HG03196 (cell line): ENCODE measurements around the gene CNOT8.
"Not testable (repeated sequence)": the region's sequence is repeated elsewhere in the genome, so short reads cannot be mapped to it uniquely, and the experiment has no call there.

Source experiments
- ATAC-seq: cut with Tn5 transposase; IDR thresholded peaks from one replicate; pipeline ENCODE4 v1.9.1; 2021; ENCODE audit not compliant: unreplicated experiment

The CNOT8 gene

DNA sequence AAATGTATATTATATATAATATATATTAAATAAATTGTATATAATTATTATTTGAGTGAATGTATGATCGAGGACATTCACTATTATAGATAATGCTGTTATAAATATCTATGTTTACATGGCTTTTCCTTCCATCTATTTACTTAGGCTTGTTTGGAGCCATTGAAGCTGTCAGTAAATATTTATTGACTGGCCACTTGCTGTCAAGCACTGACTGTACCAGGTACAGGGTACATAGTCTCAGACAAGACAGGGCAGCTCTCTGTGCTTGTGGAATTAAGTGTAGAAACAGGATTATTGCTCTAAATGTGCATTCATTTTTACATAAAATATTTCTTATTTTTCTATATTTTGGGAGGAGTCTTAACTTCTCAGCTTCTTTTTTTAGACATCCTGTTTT, 24.4 kb upstream of the CNOT8 start:
- no peak for ATAC-seq

DNA sequence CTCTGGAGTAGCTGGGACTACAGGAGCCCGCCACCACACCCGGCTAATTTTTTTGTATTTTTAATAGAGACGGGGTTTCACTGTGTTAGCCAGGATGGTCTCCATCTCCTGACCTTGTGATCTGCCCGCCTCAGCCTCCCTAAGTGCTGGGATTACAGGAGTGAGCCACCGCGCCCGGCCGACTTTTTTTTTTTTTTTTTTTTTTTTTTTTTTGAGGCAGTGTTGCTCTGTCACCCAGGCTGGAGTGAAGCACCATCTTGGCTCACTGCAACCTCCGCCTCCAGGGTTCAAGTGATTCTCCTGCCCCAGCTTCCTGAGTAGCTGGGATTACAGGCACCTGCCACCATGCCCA, 22.8 kb upstream of the CNOT8 start:
- not testable (repeated sequence) for ATAC-seq

DNA sequence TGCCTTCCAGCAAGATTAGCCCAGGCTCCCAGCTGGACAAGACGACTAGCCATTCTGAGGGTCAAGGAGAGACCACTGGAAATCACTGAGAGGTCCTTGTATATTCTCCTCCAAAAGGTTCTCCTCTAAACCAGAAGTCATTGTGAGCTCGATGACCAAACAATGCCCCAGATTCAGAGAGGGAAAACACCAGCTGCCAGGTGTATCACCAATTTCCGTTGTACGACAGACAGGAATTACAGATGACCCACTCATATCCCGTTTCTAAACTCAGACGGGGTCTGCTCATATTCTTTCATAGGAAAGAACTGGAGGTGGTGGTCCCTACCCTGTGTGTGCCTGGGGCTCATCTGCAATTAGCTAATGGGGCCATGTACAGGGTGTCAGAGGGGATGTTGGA, 22.2 kb upstream of the CNOT8 start:
- no peak for ATAC-seq

DNA sequence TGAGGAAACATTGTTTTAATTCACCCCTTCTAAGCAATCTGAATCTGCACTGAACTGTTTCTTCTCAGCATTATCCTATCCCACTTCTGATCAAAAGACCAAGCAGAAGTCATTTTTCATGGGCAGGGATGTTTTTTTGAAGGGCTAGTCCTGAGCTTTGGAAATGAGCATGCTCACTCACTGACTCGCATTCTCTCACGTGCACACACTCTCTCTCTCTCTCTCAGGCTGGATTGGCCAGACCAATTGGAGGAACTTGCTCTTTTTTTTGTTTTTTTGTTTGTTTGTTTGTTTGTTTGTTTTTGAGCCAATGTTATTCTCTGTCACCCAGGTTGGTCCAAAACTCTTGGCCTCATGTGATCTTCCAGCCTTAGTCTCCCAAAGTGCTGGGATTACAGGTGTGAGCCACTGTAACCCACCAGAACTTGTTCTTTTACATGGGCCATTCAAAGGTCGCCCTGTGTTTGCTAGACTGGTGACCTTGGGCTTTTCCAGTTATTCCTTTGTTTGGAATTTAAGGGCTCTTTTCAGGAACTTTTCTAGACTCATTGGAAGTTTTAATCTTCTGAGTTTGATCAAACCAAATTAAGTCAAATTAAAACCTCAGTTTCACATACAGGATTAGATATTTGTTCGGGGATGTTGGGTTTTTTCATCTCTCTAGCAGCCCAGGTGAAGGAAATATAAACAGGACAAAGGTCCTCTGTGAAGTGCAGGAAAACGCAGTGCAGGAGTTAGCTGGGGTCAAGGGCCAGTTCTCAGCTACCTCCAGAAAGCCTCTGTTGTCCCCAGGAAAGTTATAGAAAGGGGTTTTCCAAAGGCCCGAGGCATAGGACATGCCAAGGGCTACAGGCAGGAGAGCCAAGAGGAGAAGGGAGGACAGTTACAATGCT, 21.2 kb upstream of the CNOT8 start:
- no peak for ATAC-seq

DNA sequence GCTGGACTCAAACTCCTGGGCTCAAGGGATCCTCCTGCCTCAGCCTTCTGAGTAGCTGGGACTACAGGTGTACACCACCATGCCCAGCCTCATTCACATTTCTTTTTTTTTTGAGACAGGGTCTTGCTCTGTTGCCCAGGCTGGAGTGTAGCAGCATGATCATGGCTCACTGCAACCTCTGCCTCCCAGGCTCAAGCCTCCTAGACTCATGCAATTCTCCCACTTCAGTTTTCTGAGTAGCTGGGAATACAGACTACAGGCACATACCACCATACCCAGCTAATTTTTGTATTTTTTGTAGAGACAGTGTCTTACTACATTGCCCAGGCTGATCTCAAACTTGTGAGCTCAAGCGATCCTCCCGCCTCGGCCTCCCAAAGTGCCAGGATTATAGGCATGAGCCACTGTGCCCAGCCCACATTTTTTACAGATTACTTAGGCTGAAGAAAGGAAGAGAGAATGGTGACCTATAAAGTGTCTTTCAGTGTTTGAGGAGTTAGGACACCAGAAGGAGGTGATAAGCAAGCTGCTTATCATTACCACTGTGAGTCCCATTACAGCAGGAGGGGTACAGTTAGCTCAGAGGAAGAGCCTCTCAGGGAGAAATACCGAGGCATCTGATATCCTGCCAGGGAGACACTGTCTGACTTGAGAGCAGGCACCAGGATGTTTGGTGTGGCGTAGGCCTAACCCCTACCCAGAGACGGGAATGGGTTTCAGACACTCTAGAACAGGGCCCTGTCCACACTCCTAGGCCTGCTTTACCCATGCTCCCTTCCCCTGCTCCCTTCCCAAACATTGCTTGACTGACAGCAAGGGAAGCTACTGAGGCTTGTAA, 17.8 kb upstream of the CNOT8 start:
- ATAC-seq = no peak

DNA sequence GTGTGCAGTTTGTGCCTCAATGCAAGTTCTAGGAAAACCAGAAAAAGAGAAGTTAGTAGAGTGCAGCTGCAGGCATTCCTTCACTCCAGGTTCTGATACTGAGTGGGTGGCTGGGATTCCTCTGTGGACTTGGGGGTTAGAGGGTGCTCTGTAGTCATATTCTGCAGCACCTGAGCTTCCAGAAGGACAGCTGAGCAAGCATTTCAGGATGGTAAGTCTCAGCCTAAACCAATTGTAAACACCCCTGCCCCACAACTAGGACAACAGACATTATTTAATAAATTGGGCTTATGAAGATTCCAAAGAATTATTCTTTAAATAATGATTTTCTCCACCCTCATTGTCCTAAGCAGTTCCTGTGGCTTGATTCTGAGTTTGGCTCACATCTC, 17.2 kb upstream of the CNOT8 start:
- ATAC-seq = no peak

DNA sequence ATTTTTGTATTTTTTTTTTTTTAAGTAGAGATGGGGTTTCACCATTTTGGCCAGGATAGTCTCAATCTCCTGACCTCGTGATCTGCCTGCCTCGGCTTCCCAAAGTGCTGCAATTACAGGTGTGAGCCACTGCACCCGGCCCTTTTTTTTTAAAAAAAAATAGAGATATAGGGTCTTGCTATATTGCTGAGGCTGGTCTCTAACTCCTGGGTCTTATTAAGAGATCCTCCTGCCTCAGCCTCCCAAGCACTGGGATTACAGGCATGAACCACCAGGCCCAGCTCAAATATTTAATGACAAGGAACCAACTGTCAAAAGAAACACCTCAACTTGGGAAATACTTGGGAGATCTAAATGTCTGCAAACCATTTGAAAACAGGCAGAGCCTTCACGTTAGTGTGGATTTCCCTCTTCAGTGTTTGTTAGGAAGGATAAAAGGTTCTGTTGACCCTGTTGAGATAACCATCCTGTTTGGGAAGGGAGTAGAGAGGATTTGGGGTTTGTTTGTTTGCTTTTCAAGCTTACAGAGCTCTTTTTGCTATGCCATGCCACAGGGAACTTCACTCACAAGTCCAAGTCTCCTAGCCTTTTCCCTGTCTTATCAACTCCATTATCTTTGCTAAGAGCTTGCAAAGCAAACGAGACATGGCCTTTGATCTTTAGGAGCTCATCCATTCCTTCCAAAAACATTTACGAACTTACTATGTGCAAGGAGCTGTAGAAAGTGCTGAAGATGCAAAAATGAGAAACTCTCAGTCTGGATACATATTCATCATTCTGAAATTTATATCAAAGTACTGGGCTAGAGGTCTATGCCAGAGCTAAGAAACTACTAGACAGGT, 15.5 kb upstream of the CNOT8 start:
- no peak for ATAC-seq

DNA sequence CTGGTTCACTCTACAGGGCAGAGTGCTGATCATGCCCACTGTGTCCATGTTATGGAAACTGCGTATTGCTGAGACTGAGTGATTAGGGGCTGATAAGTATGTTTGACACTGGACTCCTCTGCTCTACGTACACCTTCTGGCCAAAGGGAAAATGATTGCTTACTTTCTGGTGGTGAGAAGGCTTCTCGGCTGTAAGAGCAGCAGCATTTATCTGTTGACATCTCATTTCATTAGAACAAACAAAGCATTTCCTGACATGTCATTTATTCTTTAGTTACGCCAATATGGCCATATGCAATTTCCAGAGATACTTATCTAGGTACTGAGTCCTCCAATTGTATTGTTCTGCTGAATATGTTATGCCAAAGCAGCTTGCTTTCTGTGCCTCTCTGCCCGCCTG, 13.6 kb upstream of the CNOT8 start:
- no peak for ATAC-seq

DNA sequence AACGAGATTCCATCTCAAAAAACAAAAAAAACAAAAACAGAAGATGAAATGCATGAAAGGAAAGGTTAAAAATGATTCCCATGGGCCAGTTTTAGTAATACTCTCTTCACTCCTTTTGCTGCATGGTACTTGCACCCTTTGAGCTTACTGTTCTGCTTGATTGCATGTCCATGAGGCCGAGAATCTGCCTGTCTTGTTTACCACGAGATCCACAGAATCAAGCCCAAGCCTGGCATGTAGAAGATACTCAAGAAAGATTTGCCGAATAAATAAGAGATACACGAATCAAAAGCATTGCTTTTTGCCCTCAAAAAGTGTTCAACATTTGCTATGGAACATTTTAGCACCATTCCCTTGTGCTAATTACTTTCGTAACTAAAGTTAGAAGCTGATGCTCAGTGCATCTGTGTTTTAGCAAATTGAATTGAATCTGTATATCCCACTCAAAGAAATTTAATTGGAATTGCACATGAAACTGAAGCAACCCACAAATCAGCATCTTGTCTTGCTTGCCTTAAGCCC, 9.1 kb upstream of the CNOT8 start:
- no peak for ATAC-seq

DNA sequence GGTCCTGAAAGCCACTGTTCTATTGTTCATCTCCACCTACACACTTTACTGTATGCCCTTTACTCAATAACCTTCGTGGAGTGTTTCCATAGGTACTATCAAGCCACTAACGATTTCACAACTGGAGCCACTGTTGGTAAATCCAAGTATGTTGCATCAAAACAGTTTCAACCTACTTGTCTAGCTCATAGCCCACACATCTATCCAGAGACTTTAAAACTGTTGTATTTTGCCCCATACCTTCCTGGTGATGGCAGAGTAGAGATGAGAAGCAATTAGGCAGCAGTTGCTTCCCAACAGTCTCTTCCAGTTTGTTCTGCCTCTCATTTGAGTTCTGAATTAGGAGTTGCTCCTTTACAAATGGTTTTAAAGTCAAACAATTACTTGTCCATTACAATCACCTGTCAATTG, 8.6 kb upstream of the CNOT8 start:
- no peak for ATAC-seq

DNA sequence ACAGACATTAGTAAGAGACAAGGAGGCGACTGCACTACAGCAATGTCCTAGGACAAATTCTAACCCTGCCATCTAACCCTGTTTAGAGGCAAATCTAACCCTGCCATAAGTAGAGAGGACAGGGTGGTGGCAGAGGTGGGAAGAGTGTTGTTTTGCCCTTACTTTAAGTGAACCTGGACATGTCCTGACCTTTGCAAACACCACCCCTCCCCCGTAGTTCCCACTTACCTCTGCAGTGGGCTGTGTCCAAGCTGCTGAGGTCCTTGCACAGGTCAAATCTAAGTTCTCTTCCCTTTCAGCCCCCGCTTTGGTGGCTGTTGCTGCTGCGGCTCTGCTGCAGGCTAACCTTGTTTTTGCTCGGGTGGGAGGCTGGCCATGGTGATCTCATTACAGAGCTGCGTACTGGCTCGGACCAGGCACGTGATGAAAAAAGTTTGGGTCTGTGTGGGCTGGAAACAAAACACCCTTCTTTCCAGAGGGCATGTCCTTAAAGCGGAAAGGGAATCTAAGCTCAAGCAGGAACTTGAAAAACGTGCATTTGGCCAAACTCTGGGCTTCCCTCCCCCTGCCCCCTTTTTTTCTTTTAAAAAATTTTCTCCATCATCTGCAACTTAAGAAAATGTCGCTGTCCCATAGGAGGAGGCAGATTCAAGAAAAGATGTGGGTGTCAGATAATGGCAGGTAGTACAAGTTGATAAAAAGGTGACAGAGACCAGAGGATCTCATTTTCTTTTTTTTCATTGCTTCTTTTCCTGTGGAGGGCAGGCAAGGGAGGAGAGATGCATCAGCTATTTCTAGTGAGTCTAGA, 8.0 kb upstream of the CNOT8 start, which contains the start of gene FAXDC2:
Gene FAXDC2 (minus strand): TSS at position 349 of the 808 bp plus-strand sequence. CDS start 12,425 bp downstream, outside the sequence.
- ATAC-seq = no peak

DNA sequence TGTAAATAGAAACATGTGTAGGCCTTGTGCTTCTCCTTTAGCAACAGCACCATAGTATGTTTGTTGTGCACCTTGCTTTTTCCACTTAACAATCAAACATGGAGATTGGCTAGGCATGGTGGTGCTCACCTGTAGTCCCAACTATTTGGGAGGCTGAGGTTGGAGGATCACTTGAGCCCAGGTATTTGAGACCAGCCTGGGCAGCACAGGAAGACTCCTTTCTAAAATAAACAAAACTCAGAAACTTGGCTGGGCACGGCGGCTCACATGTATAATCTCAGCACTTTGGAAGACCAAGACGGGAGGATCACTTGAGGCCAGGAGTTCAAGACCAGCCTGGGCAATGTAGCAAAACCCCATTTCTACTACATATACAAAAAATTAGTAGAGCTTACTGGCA, 7.1 kb upstream of the CNOT8 start:
- no peak for ATAC-seq

DNA sequence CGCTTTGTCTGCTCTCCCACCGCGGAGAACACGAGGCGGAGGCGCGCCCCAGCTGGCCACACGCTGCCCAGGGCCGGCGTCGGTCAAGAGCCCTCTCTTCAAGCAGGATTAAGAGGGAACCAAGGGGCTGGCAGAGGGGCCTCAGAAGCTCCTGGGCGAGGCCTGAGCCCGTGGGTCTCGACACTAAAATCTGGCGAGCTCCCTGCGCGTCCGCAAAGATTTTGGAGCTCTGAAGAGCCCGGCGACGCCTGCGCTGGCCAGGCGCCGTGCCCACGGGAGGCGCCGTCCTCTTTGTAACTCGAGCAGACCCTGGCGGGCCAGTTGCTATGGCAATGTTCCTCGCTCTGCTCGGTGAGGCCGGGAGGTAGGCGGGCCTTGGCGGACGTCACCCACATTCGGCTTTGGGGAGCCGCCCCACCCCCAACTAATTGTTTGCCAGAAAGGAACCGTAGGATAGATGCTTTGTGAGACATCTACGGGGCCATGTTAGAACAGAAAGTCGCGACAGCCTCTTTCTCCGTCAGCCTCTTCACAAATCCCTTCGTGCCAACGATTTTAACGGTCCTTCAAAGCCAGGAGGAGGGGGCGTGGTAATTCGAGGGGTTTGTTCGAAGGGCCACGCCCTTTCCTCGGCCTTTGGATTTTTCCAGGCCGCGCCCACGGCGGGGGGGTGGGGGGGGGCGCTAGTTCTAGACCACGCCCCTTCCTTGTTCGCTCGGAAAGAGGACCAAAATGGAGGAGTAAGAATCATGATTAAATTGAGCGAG, 714 bp upstream of the CNOT8 start:
- peak; percentile 60 for ATAC-seq

DNA sequence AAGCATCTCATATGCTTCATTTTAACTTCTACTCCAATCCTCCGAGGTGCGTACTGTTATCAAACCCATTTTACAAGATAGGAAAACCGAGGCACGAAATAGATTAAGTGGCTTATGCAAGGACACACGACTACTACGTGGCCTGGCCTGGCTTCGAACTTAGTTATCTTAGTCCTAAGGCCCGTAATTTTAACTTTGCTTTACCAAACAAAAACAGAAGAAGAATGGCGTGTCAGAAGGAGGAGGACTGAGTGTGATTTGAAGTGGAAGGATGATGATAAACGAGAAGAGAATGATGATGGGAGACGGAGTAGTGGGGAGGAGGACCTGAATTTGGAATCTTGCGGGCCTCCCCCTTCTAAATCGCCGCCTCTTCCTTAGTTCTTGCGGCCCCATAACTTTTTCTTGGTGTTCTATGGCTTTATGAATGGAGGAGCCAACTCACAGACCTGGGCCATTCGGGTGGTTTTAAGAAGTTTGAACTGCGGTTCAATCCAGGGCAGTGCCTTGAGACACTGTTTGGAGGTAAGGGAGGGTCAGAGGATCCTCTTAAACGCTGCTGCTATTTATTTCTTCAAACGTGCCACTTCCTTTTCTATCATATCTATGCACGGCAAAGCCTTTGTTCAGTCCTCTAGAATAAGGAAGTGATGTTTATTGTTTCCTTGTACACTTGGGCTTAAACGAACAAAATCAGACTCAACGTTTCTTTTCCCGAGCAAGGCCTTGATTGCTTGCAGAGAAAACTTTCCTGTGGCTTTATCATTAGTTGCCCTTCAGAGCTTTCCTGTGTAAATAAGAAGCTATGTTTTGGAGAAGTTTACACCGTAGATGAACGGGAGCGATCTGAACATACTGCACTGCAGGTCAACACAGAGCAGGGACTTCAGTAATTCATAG, 795 bp downstream of the CNOT8 start:
- no peak for ATAC-seq

DNA sequence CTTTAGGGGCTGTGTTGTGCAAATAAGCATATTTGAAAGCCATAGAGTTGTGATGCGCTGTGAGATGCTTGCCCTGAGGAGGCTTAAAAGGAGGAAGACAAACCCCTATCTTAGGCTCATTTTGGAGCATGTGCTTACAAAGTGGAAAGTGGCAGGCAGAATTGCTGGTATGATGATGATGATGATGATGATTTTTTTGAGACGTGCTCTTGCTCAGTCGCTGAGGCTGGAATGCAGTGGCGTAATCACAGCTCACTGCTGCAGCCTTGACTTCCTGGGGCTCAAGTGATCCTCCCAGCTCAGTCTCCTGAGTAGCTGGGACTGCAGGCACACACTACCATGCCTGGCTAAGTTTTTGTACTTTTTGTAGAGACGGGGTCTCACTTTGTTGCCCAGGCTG, 1.7 kb downstream of the CNOT8 start:
- no peak for ATAC-seq

DNA sequence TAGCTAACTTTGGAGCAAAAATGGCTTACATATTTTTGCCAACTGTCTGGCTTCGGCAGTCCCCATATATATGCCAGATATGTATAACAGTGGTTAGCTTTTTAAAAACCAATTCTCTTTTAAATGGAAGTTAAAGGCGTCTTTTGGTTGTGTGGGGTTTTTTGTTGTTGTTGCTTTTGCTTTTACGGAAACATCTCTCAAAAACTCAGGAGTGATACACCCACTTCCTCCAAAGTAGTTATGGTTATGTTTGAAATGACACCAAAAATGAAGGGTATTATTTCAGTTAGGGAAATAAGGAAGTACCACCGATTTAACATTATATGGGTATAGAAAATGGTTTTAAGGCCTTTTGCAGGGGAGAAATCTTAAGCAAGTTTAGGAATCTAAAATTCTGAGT, 2.3 kb downstream of the CNOT8 start:
- no peak for ATAC-seq

DNA sequence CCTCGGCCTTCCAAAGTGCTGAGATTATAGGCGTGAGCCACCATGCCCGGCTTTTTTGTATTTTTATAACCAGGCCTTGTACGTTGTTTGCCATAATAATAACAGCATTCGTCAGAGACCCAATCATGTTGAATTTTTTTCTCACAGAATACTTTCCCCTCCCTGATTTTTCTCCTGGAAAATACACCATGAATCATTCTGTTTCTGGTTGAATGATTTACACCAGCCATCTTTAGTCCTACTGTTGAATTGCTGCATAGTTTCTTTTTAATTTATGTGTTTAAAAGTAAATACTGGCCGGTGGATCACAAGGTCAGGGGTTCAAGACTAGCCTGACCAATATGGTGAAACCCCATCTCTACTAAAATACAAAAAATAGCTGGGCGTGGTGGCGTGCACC, 3.5 kb downstream of the CNOT8 start:
- no peak for ATAC-seq

DNA sequence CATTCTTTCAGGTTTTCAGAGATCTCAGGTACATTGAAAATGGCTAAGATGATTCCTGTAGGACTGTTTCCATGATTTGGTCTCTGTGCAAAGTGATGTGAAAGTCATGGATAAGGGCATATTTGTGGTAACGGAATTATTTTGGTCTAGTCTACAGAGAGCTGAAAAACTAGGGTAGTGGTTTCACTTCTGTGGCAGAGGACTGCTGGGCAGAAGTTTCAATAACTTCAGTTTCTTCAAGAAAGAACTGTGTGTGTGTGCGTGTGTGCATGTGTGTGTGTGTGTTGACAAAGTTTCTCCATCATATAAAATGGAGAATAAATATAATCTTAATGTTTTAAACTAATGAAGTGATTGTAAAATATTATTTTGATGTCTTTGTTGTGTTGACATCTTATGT, 4.3 kb downstream of the CNOT8 start:
- ATAC-seq = no peak
